Fibroblast of villous mesenchyme (primary cell): ENCODE data around the gene PLB1. TPM values are rescaled to one million over a fixed set of nuclear protein-coding genes. Genes with fewer than 3 reads are reported as not detected.

ENCODE experiments used
- DNase-seq: peaks from one replicate; pipeline ENCODE4 v3.0.0-alpha.2; 2010; ENCODE audit warnings: low read depth
- H3K4me3 ChIP-seq: 2 replicates; pipeline ENCODE4 v1.5.1; 2011; ENCODE audit warnings: low read depth, mild to moderate bottlenecking, low read length
- CTCF ChIP-seq: IDR thresholded peaks from 2 replicates; pipeline ENCODE4 v1.5.1; 2012; ENCODE audit warnings: low read depth, mild to moderate bottlenecking, low read length; ENCODE audit not compliant: insufficient read depth
- total RNA-seq: library from RNA; depleted of rRNA; stranded (reverse); fragments of >200 nt; gene quantifications from 2 replicates; pipeline ENCODE4 v1.2.3, GENCODE V29; 2012

The PLB1 gene
- total RNA-seq, 1 donor: 3.0 TPM

- H3K4me3 ChIP-seq: no peak overlapping the region
- TF ChIP-seq CTCF: no peak
- peak; percentile 40 for DNase-seq
Observed at GRCh38 chr2:28674062-28674712, 178.3 kb downstream of the PLB1 start.

GRCh38 chr2:28674713-28675068 is 178.8 kb downstream of the PLB1 start:
- no peak overlapping the region for H3K4me3 ChIP-seq
- DNase-seq: no peak
- no peak for TF ChIP-seq CTCF

GRCh38 chr2:28676152-28676835 is 180.4 kb downstream of the PLB1 start:
- no peak for DNase-seq
- no peak for TF ChIP-seq CTCF
- no peak overlapping the region for H3K4me3 ChIP-seq

DNA sequence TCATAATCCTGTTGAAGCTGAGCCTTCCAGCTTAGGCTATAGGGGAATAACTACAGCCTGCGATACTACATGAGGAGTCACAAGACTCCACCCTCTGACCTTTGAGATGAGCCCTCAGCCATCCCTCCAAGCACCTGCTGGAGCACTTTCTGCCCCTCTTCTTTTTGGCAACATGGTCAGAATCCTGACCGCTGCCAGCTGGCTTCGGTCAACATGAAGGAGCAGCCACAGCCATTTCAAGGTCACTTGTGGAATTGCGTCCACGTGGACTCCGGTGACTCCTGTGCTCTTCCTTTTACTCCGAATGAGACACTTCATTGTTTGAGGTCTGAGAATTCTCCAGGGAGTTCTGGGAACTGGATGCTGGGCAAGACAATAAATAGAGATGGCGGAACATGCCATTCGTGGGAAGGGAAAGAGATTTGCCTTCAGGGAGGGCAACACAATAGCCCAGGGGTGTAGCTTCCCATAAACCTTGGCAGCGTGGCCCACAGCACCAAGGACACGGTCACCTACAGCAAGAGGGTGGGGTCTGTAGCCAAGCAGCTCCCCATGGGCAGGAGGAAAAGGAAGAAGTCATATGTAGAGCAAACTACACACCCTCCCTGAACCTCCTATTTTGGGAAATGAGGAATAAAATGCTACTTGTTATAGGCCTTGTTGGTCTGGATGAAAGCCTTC is 182.5 kb downstream of the PLB1 start:
- H3K4me3 ChIP-seq: no peak overlapping the region
- TF ChIP-seq CTCF: no peak
- DNase-seq: no peak

DNA sequence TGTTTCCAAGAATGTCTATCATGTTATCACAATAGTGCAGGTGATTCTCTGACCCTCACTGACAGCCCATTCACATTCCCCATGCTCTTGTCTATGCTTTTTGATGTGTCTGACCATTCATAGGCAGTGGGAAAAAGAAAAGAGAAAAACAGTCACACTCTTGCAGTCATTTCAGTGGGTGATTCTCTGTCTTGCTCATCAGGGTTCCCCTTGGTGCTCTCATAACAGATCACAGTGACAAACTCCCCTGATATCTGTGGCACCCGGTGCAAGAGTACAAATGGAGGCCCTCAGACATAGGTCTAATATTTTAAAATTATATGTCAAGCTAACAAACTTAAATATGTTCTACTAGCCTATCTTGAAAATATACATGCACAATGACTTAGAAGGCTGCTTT is 183.1 kb downstream of the PLB1 start:
- TF ChIP-seq CTCF: no peak
- no peak overlapping the region for H3K4me3 ChIP-seq
- DNase-seq: no peak

- DNase-seq: no peak
- no peak for TF ChIP-seq CTCF
- H3K4me3 ChIP-seq: no peak overlapping the region
Observed at GRCh38 chr2:28680657-28681056, 184.8 kb downstream of the PLB1 start.
